22Rv1 (cell line): ENCODE measurements around the gene LUZP1.

Experiments
- H3K27ac ChIP-seq: fragments of 450-650 bp; 2 replicates; pipeline ENCODE4 v1.5.1; 2017
- CTCF ChIP-seq: fragments of 450-650 bp; IDR thresholded peaks from 2 replicates; pipeline ENCODE4 v1.5.1; 2017; ENCODE audit warnings: mild to moderate bottlenecking
- ZFX ChIP-seq: fragments of 450-650 bp; IDR thresholded peaks from 2 replicates; pipeline ENCODE4 v1.6.1; 2017; ENCODE audit warnings: antibody characterized with exemption, borderline replicate concordance

Gene LUZP1

GRCh38 chr1:23168445-23169194 is at the start of gene LUZP1:
LUZP1 (minus strand) TSS chr1:23168856.
- peak within 1 kb of the TSS; percentile 74 for H3K27ac ChIP-seq

GRCh38 chr1:23217421-23218115 is 48.9 kb upstream of the LUZP1 start, which contains the start of gene HTR1D:
HTR1D (minus strand) TSS chr1:23217502; CDS start chr1:23194219, 23,283 bp downstream.
- H3K27ac ChIP-seq: no peak within 1 kb of the TSS
- TF ChIP-seq CTCF (no peak), ZFX (no peak)

More at GRCh38 chr1:23168445-23169194, at the start of gene LUZP1:
- TF ChIP-seq CTCF (peak; percentile 17), ZFX (no peak)

DNA sequence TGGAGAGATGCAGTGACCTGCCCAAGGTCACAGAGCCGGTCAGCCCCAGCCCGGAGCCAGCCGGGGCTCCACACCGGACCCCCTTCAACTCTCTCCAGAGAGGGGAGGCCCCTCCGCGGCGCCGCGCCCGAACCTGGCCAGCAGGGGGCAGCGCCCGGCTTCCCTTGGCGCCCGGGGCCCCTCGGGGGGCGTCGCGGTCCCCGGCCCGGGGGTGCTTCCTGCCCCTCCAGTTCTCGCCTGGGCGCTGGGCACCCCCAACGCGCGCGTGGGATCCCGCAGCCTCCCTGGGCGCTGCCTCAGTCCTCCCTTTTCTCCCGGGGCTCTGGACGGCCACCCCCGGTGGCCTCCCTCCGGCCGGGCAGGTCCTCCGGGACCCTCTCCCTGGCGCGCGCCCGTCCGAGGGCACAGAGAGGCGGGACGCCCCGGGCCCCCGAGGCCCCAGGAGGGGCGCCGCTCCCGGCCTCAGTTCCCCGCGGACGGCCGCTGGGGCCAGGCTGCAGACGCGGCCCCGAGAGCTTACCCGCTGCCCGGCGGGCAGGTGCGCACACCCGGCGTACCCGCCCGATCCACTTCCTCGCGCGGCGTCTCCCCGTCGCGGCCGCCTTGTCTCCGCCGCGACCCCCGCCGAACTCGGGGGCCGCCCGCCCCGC is 48.2 kb upstream of the LUZP1 start:
- no peak overlapping the region for H3K27ac ChIP-seq
- peak; percentile 80 for TF ChIP-seq CTCF
- no peak for TF ChIP-seq ZFX

DNA sequence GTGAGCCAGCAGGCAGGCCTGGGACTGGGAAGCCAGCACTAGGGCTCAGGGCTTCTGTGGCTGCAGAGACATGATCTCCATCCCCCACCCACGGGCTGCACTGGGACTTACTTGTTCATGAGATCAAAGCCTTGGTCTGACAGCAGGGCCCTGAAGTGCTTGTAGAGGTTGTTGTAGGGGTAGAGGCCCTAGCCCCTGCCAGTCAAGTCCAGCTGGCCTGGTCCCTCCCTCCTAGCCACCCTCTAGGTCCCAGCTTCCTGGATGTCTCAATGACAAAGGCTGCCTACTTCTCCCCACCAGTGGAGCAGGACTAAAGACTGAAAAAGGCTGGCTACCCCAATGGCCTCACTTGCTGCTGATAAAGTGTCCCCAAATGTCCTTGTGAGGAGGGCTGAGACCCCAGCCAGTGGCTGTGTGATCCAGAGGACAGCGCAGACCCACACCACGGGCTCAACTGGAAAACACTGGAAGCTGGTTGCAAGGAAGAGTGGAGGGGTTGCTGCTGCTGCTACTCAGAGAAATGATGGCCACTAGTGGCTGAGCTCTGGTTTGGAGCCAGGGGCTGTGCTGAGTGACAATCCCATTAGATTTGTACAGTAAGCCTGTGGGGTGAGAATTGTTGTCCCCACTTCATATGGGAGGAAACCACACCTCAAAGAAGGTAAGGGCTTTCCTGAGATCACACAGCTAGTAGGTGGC is 47.2 kb upstream of the LUZP1 start:
- TF ChIP-seq CTCF: no peak
- TF ChIP-seq ZFX: no peak
- no peak overlapping the region for H3K27ac ChIP-seq

DNA sequence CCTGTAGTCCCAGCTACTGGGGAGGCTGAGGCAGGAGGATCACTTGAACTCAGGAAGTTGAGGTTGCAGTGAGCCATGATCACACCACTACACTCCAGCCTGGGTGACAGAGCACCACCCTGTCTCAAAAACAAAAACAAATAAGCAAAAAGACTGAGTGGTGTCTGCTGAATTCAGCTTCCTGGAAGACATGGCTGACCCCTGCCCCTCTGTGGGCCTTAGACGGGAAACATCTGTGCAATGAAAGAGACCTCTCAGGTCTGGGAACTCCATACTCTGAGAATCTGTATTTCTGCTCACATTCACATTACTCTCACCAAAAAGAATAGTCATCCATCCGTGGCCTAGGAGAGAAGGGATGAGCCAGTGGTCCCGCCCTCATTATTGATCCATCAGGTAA is 46.6 kb upstream of the LUZP1 start:
- H3K27ac ChIP-seq: no peak overlapping the region
- TF ChIP-seq CTCF: no peak
- no peak for TF ChIP-seq ZFX

DNA sequence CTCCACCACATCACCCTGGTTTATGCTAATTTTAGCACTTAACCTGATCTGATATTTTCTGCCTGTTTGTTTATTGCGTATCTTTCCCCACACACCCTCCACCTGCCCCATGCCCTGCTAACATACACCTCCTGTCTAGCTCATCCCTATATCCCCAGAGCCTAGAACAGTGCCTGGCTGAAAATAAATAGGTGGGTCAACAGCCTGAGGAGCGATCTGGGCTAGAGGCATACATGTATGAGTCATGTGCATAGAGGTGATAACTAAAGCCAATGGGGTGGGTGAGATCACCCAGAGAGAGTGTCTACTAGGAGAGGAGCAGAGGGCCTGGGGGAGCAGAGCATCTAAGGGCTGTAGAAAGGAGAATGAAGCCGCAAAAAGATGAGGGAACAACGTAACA is 46.0 kb upstream of the LUZP1 start:
- no peak overlapping the region for H3K27ac ChIP-seq
- TF ChIP-seq CTCF (no peak), ZFX (no peak)
